K562 (cell line): ENCODE measurements around the gene SENP7. TPM values are rescaled to one million over a fixed set of nuclear protein-coding genes. Genes with fewer than 3 reads are reported as not detected.

Source experiments
- ATAC-seq: fragments of 200-7000 bp; cut with Tn5 transposase; 3 replicates; pipeline ENCODE4 v1.9.1; 2020; ENCODE audit warnings: moderate library complexity
- BruUV-seq: library from RNA; stranded (reverse); fragments of 400-500 nt; replicated peaks from 2 replicates; lab custom pipeline; 2021; lab: Mats Ljungman, UMichigan
- CTCF ChIA-PET: fragments of 300-600 bp; formaldehyde crosslinking; extraction: SDS; loops from one replicate; lab custom pipeline; 2021; ENCODE audit warnings: low intra/inter-chr PET ratio; lab: Yijun Ruan, JAX
- POLR2A ChIA-PET: fragments of 300-600, 350-650 bp; sonication (Branson Sonifier 250); formaldehyde crosslinking; extraction: SDS; loops from one replicate; lab custom pipeline; 2021; ENCODE audit warnings: antibody characterized with exemption, inconsistent platforms; lab: Yijun Ruan, JAX
- DNase-seq, 4 experiments: peaks; one replicate each; pipeline versions ENCODE4 v3.0.0 to v3.0.0-alpha.2; 2011 to 2018; ENCODE audit warnings: low spot score in 3 of 4, mixed read lengths in 3 of 4; ENCODE audit errors: extremely low read depth in 1 of 4
- FAIRE-seq: peaks from 2 replicates; lab custom pipeline; 2011; peaks lifted over from hg19 to GRCh38; lab: Jason Lieb, UNC
- H2AFZ ChIP-seq: 2 replicates; pipeline ENCODE4 v1.6.0; 2011; ENCODE audit warnings: low read depth, low read length, control low read depth, inconsistent platforms
- H3K27ac ChIP-seq: fragments of 200-600 bp; 3 replicates; pipeline ENCODE4 v1.8.0; 2011; ENCODE audit warnings: low read depth, mild to moderate bottlenecking, control low read depth, inconsistent platforms, low read length, moderate library complexity, mixed read lengths; ENCODE audit errors: extremely low read depth
- H3K27me3 ChIP-seq, 2 experiments: fragments of 300-600 bp in 1 of 2; 2 replicates in 1 of 2; 3 replicates in 1 of 2; pipeline versions ENCODE4 v1.6.0 to v1.8.0; 2011; ENCODE audit warnings: inconsistent platforms in 2 of 2, low read length in 2 of 2, mild to moderate bottlenecking in 1 of 2, mixed read lengths in 1 of 2, moderate library complexity in 1 of 2; ENCODE audit not compliant: control insufficient read depth in 2 of 2, insufficient read depth in 2 of 2
- H3K36me3 ChIP-seq: fragments of 300-600 bp; 3 replicates; pipeline ENCODE4 v1.8.0; 2011; ENCODE audit warnings: mild to moderate bottlenecking, low read length, inconsistent platforms; ENCODE audit not compliant: control insufficient read depth, insufficient read depth
- H3K4me1 ChIP-seq, 2 experiments: fragments of 200-600 bp in 1 of 2; replicated peaks in 1 of 2; 2 replicates in 1 of 2; 3 replicates in 1 of 2; pipeline versions ENCODE4 v1.5.1 to v1.8.0; 2011; ENCODE audit warnings: inconsistent platforms in 2 of 2, low read length in 2 of 2, mild to moderate bottlenecking in 1 of 2, mixed read lengths in 1 of 2, moderate library complexity in 1 of 2; ENCODE audit not compliant: control insufficient read depth in 2 of 2, insufficient read depth in 2 of 2
- H3K4me2 ChIP-seq: 2 replicates; pipeline ENCODE4 v1.6.1; 2011; ENCODE audit warnings: low read length, control low read depth, inconsistent platforms, mixed read lengths; ENCODE audit not compliant: insufficient read depth
- H3K4me3 ChIP-seq: fragments of 200-600 bp; sonication (generic), shearing (Covaris generic); 2 replicates; pipeline ENCODE4 v1.5.1; 2016; ENCODE audit warnings: control low read depth, inconsistent platforms
- H3K79me2 ChIP-seq: fragments of 200-600 bp; 3 replicates; pipeline ENCODE4 v1.8.0; 2011; ENCODE audit warnings: low read length, inconsistent platforms; ENCODE audit not compliant: control insufficient read depth, insufficient read depth
- H3K9ac ChIP-seq, 2 experiments: 2 replicates each; pipeline versions ENCODE4 v1.6.0 to v1.6.1; 2011; ENCODE audit warnings: low read depth in 2 of 2, low read length in 2 of 2, control low read depth in 1 of 2, inconsistent platforms in 1 of 2, mild to moderate bottlenecking in 1 of 2, mixed read lengths in 1 of 2; ENCODE audit not compliant: insufficient read depth in 1 of 2
- H3K9me1 ChIP-seq: one replicate; pipeline ENCODE4 v1.6.0; 2011; ENCODE audit warnings: inconsistent platforms, mild to moderate bottlenecking, low read length, moderate library complexity; ENCODE audit not compliant: control insufficient read depth, insufficient read depth
- H3K9me3 ChIP-seq: replicated peaks from 2 replicates; pipeline ENCODE4 v1.5.1; 2011; ENCODE audit warnings: low read depth, low read length, inconsistent platforms; ENCODE audit not compliant: control insufficient read depth, insufficient read depth
- H4K20me1 ChIP-seq: replicated peaks from 2 replicates; pipeline ENCODE4 v1.6.1; 2011; ENCODE audit warnings: low read length, inconsistent platforms, mixed read lengths; ENCODE audit not compliant: control insufficient read depth, insufficient read depth
- ELF1 ChIP-seq: fragments of 200-800 bp; sonication (Bioruptor generic); IDR thresholded peaks from 2 replicates; pipeline ENCODE4 v1.6.1; 2016; ENCODE audit warnings: missing genetic modification characterization, missing compliant biosample characterization
- MTA3 ChIP-seq: fragments of 450-650 bp; formaldehyde crosslinking; IDR thresholded peaks from 2 replicates; pipeline ENCODE4 v1.6.1; 2017; ENCODE audit warnings: mild to moderate bottlenecking, borderline replicate concordance
- in situ Hi-C: fragments of 300-500 bp; cut with MboI; formaldehyde crosslinking; loops from 4 replicates; pipeline ENCODE4 v1.15.0; 2018; ENCODE audit warnings: inconsistent platforms, mixed read lengths
- intact Hi-C: fragments of 100-400 bp; cut with micrococcal nuclease; formaldehyde crosslinking; loops from 2 replicates; pipeline ENCODE4 v1.14.2; 2022
- polyA plus RNA-seq, 8 experiments: library from polyadenylated mRNA; depleted of rRNA in 4 of 8; stranded (reverse) in 5 of 8; unstranded in 3 of 8; fragments of >200 nt; fragmentation: Nextera tagmentation in 2 of 8; fragmentation: Illumina TruSeq in 1 of 8; extraction: Ambion mirVana in 2 of 8; extraction: Trizol in 1 of 8; gene quantifications; 2 replicates each; pipeline versions ENCODE4 v1.2.1 to v1.2.3, GENCODE V29; 2011 to 2014; ENCODE audit warnings: inconsistent platforms in 1 of 8, missing spikeins in 1 of 8
- total RNA-seq, 7 experiments: library from RNA; depleted of rRNA in 6 of 7; stranded (reverse); fragments of >200 nt in 6 of 7; fragmentation: Illumina TruSeq in 2 of 7; extraction: Trizol in 2 of 7; gene quantifications; 2 replicates each; pipeline versions ENCODE4 v1.2.1 to v1.2.3, GENCODE V29; 2011 to 2021; ENCODE audit warnings: low replicate concordance in 1 of 7
- TF ChIP-seq, protein P1 (sequence below): fragments of 450-650 bp; IDR thresholded peaks from 2 replicates; pipeline ENCODE4 v1.6.1; 2016; ENCODE audit warnings: mild to moderate bottlenecking, moderate library complexity
- TF ChIP-seq, protein P2 (sequence below): sonication (generic); formaldehyde crosslinking; IDR thresholded peaks from 2 replicates; pipeline ENCODE4 v1.8.0; 2022; ENCODE audit warnings: mild to moderate bottlenecking, missing genetic modification reagents

The SENP7 gene
- total and polyA plus RNA-seq, 9 of the 15 experiments (the other 6 are each of a cell fraction or from before 2014, with no cell fraction given), result 4.1 to 21.9 (median 10.7) TPM

DNA sequence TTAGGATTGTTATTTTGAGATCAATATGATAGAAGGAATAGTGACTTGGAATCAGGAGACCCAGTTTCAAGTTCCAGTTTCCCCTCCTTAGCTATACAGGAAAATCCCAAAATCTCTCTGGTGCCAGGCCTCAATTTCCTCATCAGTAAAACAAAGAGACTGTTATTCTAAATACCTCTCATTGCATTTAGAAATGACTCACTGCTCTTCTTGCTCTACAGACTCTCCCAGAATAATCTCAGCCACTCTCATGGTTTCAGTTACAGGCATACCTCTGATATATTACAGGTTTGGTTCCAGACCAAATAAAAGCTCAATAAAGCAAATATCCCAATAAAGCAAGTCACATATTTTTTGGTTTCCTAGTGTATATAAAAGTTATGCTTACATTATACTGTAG lies 221.0 kb downstream of the SENP7 start:
- no peaks in the 10 kb centered on the region for H3K9me1 ChIP-seq
- no peaks in the 10 kb centered on the region for H3K4me1 ChIP-seq
- in situ Hi-C loops (no loop called here), intact Hi-C loops (no loop called here)
- no peak for FAIRE-seq
- CTCF ChIA-PET, result no interaction called here
- no peak for DNase-seq
- H3K27ac ChIP-seq, result no peak overlapping the region
- BruUV-seq, result no TSS peak
- no peak overlapping the region for H2AFZ ChIP-seq
- H3K9me3 ChIP-seq, result no peaks in the 10 kb centered on the region
- H3K9ac ChIP-seq, result no peak overlapping the region
- no peaks in the 10 kb centered on the region for H4K20me1 ChIP-seq
- no peaks in the 10 kb centered on the region for H3K79me2 ChIP-seq
- no peak overlapping the region for H3K4me3 ChIP-seq
- TF ChIP-seq MTA3 (no peak), ELF1 (no peak)
- TF ChIP-seq, protein P1, sequence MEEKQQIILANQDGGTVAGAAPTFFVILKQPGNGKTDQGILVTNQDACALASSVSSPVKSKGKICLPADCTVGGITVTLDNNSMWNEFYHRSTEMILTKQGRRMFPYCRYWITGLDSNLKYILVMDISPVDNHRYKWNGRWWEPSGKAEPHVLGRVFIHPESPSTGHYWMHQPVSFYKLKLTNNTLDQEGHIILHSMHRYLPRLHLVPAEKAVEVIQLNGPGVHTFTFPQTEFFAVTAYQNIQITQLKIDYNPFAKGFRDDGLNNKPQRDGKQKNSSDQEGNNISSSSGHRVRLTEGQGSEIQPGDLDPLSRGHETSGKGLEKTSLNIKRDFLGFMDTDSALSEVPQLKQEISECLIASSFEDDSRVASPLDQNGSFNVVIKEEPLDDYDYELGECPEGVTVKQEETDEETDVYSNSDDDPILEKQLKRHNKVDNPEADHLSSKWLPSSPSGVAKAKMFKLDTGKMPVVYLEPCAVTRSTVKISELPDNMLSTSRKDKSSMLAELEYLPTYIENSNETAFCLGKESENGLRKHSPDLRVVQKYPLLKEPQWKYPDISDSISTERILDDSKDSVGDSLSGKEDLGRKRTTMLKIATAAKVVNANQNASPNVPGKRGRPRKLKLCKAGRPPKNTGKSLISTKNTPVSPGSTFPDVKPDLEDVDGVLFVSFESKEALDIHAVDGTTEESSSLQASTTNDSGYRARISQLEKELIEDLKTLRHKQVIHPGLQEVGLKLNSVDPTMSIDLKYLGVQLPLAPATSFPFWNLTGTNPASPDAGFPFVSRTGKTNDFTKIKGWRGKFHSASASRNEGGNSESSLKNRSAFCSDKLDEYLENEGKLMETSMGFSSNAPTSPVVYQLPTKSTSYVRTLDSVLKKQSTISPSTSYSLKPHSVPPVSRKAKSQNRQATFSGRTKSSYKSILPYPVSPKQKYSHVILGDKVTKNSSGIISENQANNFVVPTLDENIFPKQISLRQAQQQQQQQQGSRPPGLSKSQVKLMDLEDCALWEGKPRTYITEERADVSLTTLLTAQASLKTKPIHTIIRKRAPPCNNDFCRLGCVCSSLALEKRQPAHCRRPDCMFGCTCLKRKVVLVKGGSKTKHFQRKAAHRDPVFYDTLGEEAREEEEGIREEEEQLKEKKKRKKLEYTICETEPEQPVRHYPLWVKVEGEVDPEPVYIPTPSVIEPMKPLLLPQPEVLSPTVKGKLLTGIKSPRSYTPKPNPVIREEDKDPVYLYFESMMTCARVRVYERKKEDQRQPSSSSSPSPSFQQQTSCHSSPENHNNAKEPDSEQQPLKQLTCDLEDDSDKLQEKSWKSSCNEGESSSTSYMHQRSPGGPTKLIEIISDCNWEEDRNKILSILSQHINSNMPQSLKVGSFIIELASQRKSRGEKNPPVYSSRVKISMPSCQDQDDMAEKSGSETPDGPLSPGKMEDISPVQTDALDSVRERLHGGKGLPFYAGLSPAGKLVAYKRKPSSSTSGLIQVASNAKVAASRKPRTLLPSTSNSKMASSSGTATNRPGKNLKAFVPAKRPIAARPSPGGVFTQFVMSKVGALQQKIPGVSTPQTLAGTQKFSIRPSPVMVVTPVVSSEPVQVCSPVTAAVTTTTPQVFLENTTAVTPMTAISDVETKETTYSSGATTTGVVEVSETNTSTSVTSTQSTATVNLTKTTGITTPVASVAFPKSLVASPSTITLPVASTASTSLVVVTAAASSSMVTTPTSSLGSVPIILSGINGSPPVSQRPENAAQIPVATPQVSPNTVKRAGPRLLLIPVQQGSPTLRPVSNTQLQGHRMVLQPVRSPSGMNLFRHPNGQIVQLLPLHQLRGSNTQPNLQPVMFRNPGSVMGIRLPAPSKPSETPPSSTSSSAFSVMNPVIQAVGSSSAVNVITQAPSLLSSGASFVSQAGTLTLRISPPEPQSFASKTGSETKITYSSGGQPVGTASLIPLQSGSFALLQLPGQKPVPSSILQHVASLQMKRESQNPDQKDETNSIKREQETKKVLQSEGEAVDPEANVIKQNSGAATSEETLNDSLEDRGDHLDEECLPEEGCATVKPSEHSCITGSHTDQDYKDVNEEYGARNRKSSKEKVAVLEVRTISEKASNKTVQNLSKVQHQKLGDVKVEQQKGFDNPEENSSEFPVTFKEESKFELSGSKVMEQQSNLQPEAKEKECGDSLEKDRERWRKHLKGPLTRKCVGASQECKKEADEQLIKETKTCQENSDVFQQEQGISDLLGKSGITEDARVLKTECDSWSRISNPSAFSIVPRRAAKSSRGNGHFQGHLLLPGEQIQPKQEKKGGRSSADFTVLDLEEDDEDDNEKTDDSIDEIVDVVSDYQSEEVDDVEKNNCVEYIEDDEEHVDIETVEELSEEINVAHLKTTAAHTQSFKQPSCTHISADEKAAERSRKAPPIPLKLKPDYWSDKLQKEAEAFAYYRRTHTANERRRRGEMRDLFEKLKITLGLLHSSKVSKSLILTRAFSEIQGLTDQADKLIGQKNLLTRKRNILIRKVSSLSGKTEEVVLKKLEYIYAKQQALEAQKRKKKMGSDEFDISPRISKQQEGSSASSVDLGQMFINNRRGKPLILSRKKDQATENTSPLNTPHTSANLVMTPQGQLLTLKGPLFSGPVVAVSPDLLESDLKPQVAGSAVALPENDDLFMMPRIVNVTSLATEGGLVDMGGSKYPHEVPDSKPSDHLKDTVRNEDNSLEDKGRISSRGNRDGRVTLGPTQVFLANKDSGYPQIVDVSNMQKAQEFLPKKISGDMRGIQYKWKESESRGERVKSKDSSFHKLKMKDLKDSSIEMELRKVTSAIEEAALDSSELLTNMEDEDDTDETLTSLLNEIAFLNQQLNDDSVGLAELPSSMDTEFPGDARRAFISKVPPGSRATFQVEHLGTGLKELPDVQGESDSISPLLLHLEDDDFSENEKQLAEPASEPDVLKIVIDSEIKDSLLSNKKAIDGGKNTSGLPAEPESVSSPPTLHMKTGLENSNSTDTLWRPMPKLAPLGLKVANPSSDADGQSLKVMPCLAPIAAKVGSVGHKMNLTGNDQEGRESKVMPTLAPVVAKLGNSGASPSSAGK, result no peak
- TF ChIP-seq, protein P2, sequence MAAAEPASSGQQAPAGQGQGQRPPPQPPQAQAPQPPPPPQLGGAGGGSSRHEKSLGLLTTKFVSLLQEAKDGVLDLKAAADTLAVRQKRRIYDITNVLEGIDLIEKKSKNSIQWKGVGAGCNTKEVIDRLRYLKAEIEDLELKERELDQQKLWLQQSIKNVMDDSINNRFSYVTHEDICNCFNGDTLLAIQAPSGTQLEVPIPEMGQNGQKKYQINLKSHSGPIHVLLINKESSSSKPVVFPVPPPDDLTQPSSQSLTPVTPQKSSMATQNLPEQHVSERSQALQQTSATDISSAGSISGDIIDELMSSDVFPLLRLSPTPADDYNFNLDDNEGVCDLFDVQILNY (CRISPR knock-in tag), result no peak
- TF ChIP-seq, all 486 proteins: peak for 0
- ATAC-seq, result no peak
- Histone ChIP-seq H3K4me2 (no peak overlapping the region), H3K36me3 (no peaks in the 10 kb centered on the region), H3K27me3 (no peaks in the 10 kb centered on the region)
- POLR2A ChIA-PET, result no interaction called here
